Astrocyte of the cerebellum (primary cell): ENCODE measurements around the gene RANBP10.

ENCODE experiments used
- DNase-seq: peaks from one replicate; pipeline ENCODE4 v3.0.0-alpha.2; 2011; ENCODE audit warnings: low read depth
- H3K4me3 ChIP-seq: 2 replicates; pipeline ENCODE4 v1.5.1; 2011; ENCODE audit warnings: mild to moderate bottlenecking, low read depth, low read length, moderate library complexity
- in situ Hi-C: cut with HindIII; loops from 2 replicates; pipeline ENCODE4 v1.10.0; 2017; ENCODE audit warnings: low sequenced_read_pairs
- TF ChIP-seq, protein P1 (sequence below): IDR thresholded peaks from 2 replicates; pipeline ENCODE4 v1.5.1; 2012; ENCODE audit warnings: low read length, low read depth, moderate library complexity, mild to moderate bottlenecking; ENCODE audit errors: missing control alignments

Gene RANBP10

DNA sequence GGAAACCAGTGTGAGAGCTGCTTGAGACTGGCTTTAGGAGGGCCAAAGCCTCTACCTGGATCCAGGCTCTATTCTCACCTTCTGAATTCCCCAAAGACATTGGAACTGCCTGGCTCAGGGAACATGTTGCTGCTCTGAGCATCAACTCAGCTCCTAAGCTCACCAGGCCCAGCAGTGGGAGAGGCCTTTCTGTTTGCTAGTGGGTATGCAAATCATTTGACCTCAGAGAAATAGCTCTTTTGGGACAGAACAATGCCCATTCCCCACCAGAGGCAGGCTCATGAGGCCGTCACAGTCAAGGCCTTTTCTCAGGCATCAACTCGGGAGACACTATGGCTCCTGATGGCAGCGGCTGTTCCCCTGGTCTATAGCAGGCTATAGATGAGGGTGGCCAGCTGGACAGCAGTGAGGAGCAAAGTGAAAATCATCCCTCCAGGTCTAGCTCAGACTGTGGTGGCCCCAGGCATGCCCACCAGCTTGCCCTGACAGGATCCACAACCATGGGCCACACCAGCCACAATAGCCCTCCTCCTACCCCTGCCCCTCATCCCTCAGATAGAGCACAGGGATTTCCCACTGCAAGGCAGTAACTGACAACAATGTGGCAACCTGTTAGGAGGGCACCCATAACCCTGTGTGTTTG, 56.8 kb downstream of the RANBP10 start:
- no peak for DNase-seq
- in situ Hi-C loops: no loop called here
- no peak overlapping the region for H3K4me3 ChIP-seq
- TF ChIP-seq, protein P1, sequence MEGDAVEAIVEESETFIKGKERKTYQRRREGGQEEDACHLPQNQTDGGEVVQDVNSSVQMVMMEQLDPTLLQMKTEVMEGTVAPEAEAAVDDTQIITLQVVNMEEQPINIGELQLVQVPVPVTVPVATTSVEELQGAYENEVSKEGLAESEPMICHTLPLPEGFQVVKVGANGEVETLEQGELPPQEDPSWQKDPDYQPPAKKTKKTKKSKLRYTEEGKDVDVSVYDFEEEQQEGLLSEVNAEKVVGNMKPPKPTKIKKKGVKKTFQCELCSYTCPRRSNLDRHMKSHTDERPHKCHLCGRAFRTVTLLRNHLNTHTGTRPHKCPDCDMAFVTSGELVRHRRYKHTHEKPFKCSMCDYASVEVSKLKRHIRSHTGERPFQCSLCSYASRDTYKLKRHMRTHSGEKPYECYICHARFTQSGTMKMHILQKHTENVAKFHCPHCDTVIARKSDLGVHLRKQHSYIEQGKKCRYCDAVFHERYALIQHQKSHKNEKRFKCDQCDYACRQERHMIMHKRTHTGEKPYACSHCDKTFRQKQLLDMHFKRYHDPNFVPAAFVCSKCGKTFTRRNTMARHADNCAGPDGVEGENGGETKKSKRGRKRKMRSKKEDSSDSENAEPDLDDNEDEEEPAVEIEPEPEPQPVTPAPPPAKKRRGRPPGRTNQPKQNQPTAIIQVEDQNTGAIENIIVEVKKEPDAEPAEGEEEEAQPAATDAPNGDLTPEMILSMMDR: no peak

DNA sequence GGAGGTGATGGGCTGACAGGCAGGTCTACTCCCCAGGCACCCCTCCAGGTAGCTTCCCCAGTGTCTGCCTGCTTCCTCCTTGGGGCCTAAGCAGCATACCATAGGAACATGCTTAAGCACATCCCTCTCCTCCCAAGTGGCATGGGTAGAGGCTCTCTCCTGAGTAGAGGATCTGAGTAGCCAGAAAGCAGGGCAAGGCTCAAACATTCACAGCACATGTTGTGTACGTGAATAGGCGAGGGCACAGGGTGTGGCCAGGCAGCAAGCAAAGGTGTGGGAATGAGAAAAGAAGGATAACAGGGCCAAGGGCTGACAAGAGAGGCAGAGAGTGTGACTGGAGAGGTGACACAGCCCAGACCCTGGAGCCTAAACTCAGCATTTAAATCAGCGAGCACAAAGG, 57.5 kb downstream of the RANBP10 start:
- no peak overlapping the region for H3K4me3 ChIP-seq
- TF ChIP-seq, protein P1: no peak
- in situ Hi-C loops: no loop called here
- DNase-seq: no peak

- TF ChIP-seq, protein P1: no peak
- in situ Hi-C loops: no loop called here
- H3K4me3 ChIP-seq: no peak overlapping the region
- no peak for DNase-seq
These were observed 59.5 kb downstream of the RANBP10 start for GRCh38 chr16:67746846-67747245.

GRCh38 chr16:67741118-67741517, 65.2 kb downstream of the RANBP10 start:
- no peak overlapping the region for H3K4me3 ChIP-seq
- TF ChIP-seq, protein P1: no peak
- DNase-seq: no peak
- in situ Hi-C loops: no loop called here

- no peak overlapping the region for H3K4me3 ChIP-seq
- in situ Hi-C loops: no loop called here
- no peak for DNase-seq
- TF ChIP-seq, protein P1: no peak
These were observed 66.0 kb downstream of the RANBP10 start for GRCh38 chr16:67740391-67740790.

- TF ChIP-seq, protein P1: no peak
- no peak for DNase-seq
- in situ Hi-C loops: no loop called here
- no peak overlapping the region for H3K4me3 ChIP-seq
These were observed 69.5 kb downstream of the RANBP10 start for GRCh38 chr16:67736858-67737257.
